ENCODE results near the gene CIT. TPM values are rescaled to one million over a fixed set of nuclear protein-coding genes. Genes with fewer than 3 reads are reported as not detected.

CIT gene
- total RNA-seq, 1 experiment from 2014 or later, result 58.9 TPM

DNA sequence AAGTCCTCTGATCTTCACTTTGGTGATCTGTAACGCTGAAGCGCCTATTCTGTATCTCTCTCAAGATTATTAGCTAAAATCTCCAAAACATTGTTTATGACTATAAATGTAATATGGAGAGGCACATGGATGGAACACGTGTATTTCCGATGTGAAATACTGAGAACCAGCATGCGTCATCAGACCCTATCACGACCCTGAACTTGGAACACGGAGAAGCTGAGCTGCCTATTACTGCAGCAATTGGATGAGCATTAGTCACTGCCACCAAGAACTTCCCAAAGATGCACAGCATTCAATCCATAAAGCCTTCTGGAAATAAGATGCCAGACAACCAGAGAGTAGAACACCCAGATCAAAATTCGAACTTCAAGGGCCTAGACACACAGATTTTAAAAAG, 147.2 kb downstream of the CIT start:
- Histone ChIP-seq H4K20me1 (ENCODE audit: low read length) (no peaks in the 10 kb centered on the region), H3K9me3 (ENCODE audit: low read length) (no peaks in the 10 kb centered on the region), H3K4me1 (ENCODE audit: insufficient read depth, low read length) (no peaks in the 10 kb centered on the region), H3K4me2 (ENCODE audit: low read length) (no peak overlapping the region), H3K4me3 (ENCODE audit: low read length) (no peak overlapping the region), H3K9ac (ENCODE audit: low read length) (no peak overlapping the region), H3K27ac (ENCODE audit: low read length) (no peak overlapping the region), H3F3A (ENCODE audit: low read length, unreplicated experiment) (no peaks in the 10 kb centered on the region), H3K36me3 (ENCODE audit: low read depth, low read length) (peaks cover 33% of the 10 kb centered on the region), H3K27me3 (ENCODE audit: low read length) (no peaks in the 10 kb centered on the region), H3K9me2 (replicated peaks; ENCODE audit: low read length) (no peaks in the 10 kb centered on the region), H2AFZ (ENCODE audit: low read length) (no peak overlapping the region), H3K79me2 (ENCODE audit: low read length) (no peaks in the 10 kb centered on the region)
- no peak for DNase-seq
- intact Hi-C loops (cut with micrococcal nuclease), result no loop called here
- ATAC-seq, result no peak
- no peak for TF ChIP-seq EZH2 (IDR thresholded peaks at IDR 0.05; ENCODE audit: low read length, unreplicated experiment)
- TF ChIP-seq, protein P1, sequence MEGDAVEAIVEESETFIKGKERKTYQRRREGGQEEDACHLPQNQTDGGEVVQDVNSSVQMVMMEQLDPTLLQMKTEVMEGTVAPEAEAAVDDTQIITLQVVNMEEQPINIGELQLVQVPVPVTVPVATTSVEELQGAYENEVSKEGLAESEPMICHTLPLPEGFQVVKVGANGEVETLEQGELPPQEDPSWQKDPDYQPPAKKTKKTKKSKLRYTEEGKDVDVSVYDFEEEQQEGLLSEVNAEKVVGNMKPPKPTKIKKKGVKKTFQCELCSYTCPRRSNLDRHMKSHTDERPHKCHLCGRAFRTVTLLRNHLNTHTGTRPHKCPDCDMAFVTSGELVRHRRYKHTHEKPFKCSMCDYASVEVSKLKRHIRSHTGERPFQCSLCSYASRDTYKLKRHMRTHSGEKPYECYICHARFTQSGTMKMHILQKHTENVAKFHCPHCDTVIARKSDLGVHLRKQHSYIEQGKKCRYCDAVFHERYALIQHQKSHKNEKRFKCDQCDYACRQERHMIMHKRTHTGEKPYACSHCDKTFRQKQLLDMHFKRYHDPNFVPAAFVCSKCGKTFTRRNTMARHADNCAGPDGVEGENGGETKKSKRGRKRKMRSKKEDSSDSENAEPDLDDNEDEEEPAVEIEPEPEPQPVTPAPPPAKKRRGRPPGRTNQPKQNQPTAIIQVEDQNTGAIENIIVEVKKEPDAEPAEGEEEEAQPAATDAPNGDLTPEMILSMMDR (conservative IDR thresholded peaks at IDR 0.05; ENCODE audit: low read depth, low read length), result no peak
- no peak for TF ChIP-seq EZH2phosphoT487 (IDR thresholded peaks at IDR 0.05; ENCODE audit: borderline replicate concordance, low read length)
- POLR2A ChIA-PET (ENCODE audit: unreplicated experiment), result no interaction called here
- CTCF ChIA-PET, result no interaction called here
- BruUV-seq (replicated peaks), result no TSS peak

GRCh38 chr12:119728444-119728745, 148.7 kb downstream of the CIT start:
- H3K4me2 ChIP-seq (ENCODE audit: low read length), result no peak overlapping the region
- no peaks in the 10 kb centered on the region for H3K79me2 ChIP-seq (ENCODE audit: low read length)
- no peak overlapping the region for H3K9ac ChIP-seq (ENCODE audit: low read length)
- no peak overlapping the region for H2AFZ ChIP-seq (ENCODE audit: low read length)
- H3F3A ChIP-seq (ENCODE audit: low read length, unreplicated experiment), result no peaks in the 10 kb centered on the region
- no peak for DNase-seq
- POLR2A ChIA-PET (ENCODE audit: unreplicated experiment), result no interaction called here
- TF ChIP-seq EZH2phosphoT487 (IDR thresholded peaks at IDR 0.05; ENCODE audit: borderline replicate concordance, low read length), result no peak
- TF ChIP-seq EZH2 (IDR thresholded peaks at IDR 0.05; ENCODE audit: low read length, unreplicated experiment), result no peak
- TF ChIP-seq, protein P1 (conservative IDR thresholded peaks at IDR 0.05; ENCODE audit: low read depth, low read length), result no peak
- no peaks in the 10 kb centered on the region for H3K27me3 ChIP-seq (ENCODE audit: low read length)
- no peaks in the 10 kb centered on the region for H4K20me1 ChIP-seq (ENCODE audit: low read length)
- H3K4me3 ChIP-seq (ENCODE audit: low read length), result no peak overlapping the region
- H3K27ac ChIP-seq (ENCODE audit: low read length), result no peak overlapping the region
- H3K36me3 ChIP-seq (ENCODE audit: low read depth, low read length), result peaks cover 23% of the 10 kb centered on the region
- no peaks in the 10 kb centered on the region for H3K9me2 ChIP-seq (replicated peaks; ENCODE audit: low read length)
- intact Hi-C loops (cut with micrococcal nuclease), result no loop called here
- no TSS peak for BruUV-seq (replicated peaks)
- H3K9me3 ChIP-seq (ENCODE audit: low read length), result no peaks in the 10 kb centered on the region
- CTCF ChIA-PET, result interaction anchor here (0.7 kb wide), 1 partner anchor 61 kb away, joined by 3 read pairs; the partner anchor contains the start of gene PRKAB1
- H3K4me1 ChIP-seq (ENCODE audit: insufficient read depth, low read length), result no peaks in the 10 kb centered on the region
- ATAC-seq, result no peak

GRCh38 chr12:119727600-119728443, 149.3 kb downstream of the CIT start:
- H3F3A ChIP-seq (ENCODE audit: low read length, unreplicated experiment), result no peaks in the 10 kb centered on the region
- intact Hi-C loops (cut with micrococcal nuclease), result no loop called here
- H3K4me3 ChIP-seq (ENCODE audit: low read length), result no peak overlapping the region
- no peak overlapping the region for H2AFZ ChIP-seq (ENCODE audit: low read length)
- CTCF ChIA-PET, result interaction anchor here (0.7 kb wide), 1 partner anchor 60 kb away, joined by 3 read pairs; the partner anchor contains the start of gene PRKAB1
- no peak for ATAC-seq
- peaks cover 21% of the 10 kb centered on the region for H3K36me3 ChIP-seq (ENCODE audit: low read depth, low read length)
- TF ChIP-seq, protein P1 (conservative IDR thresholded peaks at IDR 0.05; ENCODE audit: low read depth, low read length), result no peak
- TF ChIP-seq EZH2 (IDR thresholded peaks at IDR 0.05; ENCODE audit: low read length, unreplicated experiment), result no peak
- TF ChIP-seq EZH2phosphoT487 (IDR thresholded peaks at IDR 0.05; ENCODE audit: borderline replicate concordance, low read length), result no peak
- no peaks in the 10 kb centered on the region for H3K27me3 ChIP-seq (ENCODE audit: low read length)
- H3K9me2 ChIP-seq (replicated peaks; ENCODE audit: low read length), result no peaks in the 10 kb centered on the region
- H3K27ac ChIP-seq (ENCODE audit: low read length), result no peak overlapping the region
- no TSS peak for BruUV-seq (replicated peaks)
- no peaks in the 10 kb centered on the region for H4K20me1 ChIP-seq (ENCODE audit: low read length)
- POLR2A ChIA-PET (ENCODE audit: unreplicated experiment), result no interaction called here
- H3K4me1 ChIP-seq (ENCODE audit: insufficient read depth, low read length), result no peaks in the 10 kb centered on the region
- H3K79me2 ChIP-seq (ENCODE audit: low read length), result no peaks in the 10 kb centered on the region
- no peak overlapping the region for H3K9ac ChIP-seq (ENCODE audit: low read length)
- no peak for DNase-seq
- H3K9me3 ChIP-seq (ENCODE audit: low read length), result no peaks in the 10 kb centered on the region
- no peak overlapping the region for H3K4me2 ChIP-seq (ENCODE audit: low read length)
